AML-193 (cell line): ENCODE measurements around the gene IL2RG.

Experiments
- DNase-seq, 2 experiments: peaks; one replicate each; lab custom pipeline; 2025; lab: John Stamatoyannopoulos, UW

Gene IL2RG

DNA sequence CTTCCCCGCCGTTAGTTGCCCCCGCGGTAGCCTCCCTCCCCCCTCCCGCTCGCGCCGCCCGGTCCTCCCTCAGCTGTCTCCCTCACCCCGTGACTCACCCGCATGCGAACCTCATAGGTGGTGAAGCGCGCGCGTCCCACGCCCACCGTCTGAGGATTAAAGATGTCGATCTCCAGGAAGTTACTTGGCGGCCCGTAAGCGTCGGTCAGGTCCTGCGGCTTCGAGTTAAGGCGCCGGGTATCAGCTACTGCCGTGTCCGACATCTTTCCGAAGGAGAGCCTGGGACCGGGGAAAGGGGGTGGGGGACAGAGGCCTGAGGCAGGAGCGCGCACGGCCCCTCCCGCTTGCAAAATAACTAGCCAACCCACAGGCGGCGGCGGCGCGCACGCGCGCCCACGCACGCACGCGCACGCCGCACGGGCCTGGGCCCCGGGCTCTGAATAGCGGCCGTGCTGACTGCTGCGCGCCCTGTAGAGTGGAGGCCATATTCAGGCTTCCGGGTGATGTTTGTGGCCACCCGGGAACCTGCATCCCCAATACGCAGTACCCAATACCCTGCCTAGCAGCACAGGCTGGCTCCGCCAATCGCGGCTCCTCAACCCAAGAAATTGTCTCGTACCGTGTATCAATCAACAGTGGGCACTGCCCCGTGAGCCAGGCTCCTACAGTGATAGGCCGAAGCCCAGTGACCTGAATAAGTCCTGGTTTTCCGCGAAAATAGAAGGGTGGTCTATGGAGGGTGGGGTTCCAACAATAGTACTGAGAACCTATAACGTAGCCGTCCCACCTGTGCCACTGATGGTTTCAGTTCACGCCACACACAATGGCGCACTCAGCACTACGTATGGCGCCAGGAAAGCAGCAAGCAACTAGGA, 43.1 kb downstream of the IL2RG start, which contains the start of gene SNX12:
Gene SNX12 (minus strand): TSS at position 291 of the 875 bp plus-strand sequence. CDS start 28 bp downstream, at position 263.
- DNase-seq: peak; percentile 76 to 77

- DNase-seq: no peak
Observed at GRCh38 chrX:71067712-71068043, 43.7 kb downstream of the IL2RG start.

- DNase-seq: no peak
Observed at GRCh38 chrX:71067089-71067488, 44.3 kb downstream of the IL2RG start.

GRCh38 chrX:71060127-71060526, 51.2 kb downstream of the IL2RG start:
- DNase-seq: no peak

GRCh38 chrX:71057848-71058530, 53.4 kb downstream of the IL2RG start:
- peak; percentile 17 to 42 for DNase-seq
